DMS53 treated with DMSO at 0.1 percent for 48 hours (cell line): Measurements from ENCODE around the gene DTHD1.

ENCODE experiments used
- DNase-seq: peaks from one replicate; lab custom pipeline; 2025; ENCODE audit not compliant: unreplicated experiment; lab: John Stamatoyannopoulos, UW

The DTHD1 gene

DNA sequence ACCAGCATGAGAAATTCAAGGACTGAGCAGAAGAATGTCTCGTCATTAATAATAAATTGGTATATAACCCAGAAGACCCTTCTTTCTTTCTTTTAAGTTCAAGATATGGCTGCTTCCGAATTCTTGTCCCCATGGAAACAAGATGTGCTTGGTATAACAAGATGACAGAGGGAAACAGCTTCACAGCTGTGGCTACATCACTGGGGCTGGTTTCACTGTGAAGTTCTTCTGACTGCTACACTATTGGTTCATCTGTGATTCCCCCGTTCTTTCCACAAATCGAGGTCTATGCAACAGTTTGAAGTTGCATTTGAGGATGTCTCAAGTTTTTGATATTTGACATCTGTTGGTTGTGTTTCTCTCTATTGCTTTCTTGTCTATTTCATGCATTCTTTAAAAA, 12.3 kb upstream of the DTHD1 start:
- no peak for DNase-seq

DNA sequence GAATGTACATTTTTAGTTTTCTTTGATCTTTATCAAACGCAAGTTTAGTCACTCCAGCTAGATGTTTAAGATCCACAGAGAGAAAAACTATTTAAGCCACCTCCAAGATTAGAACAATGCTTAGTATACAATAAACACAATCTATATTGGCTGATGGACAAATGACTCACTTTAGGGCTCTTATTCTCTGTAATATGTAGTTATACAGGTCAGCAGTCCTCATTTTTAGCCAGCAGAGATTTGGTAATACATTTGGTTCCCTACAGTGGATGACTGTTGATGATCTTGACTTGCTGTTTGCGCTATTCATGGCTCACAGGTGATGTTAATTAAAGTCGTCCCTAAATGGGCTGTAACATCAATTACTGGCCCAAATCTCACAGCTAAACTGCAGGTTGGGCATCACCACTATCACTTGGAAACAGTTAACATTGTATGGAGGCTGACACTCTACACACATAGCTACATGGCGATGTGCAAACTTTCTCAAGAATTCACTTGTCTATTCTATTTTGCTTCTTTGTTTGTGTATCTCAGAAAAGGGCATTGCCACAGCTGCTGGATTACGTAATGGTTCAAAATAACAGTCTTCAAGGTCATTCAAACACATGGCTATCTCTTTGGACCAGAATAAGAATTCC, 11.8 kb upstream of the DTHD1 start:
- DNase-seq, result no peak

DNA sequence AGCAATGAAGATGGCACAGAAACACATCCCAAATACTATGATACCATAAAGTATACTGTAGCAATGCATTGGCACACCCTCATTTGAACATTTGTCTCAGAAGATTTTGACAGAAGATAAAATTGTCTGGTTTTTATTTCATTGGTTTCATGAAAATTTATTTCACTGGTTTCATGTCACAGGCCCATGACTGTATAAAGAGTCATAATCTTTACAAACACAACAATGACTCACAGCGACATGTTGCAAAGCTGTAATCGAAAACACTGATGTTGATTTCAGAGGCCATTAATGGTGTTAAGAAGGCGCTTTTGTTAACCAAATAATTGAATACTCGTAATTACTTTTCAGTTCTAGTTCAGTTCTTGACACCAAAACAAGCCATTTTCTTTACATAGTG, 8.1 kb upstream of the DTHD1 start:
- no peak for DNase-seq

GRCh38 chr4:36274158-36274557, 7.3 kb upstream of the DTHD1 start:
- no peak for DNase-seq

- DNase-seq, result no peak
These were observed 3.9 kb upstream of the DTHD1 start for GRCh38 chr4:36277533-36277932.

- no peak for DNase-seq
These were observed 2.6 kb upstream of the DTHD1 start for GRCh38 chr4:36278789-36279188.

GRCh38 chr4:36280555-36280954, 861 bp upstream of the DTHD1 start:
- no peak for DNase-seq

DNA sequence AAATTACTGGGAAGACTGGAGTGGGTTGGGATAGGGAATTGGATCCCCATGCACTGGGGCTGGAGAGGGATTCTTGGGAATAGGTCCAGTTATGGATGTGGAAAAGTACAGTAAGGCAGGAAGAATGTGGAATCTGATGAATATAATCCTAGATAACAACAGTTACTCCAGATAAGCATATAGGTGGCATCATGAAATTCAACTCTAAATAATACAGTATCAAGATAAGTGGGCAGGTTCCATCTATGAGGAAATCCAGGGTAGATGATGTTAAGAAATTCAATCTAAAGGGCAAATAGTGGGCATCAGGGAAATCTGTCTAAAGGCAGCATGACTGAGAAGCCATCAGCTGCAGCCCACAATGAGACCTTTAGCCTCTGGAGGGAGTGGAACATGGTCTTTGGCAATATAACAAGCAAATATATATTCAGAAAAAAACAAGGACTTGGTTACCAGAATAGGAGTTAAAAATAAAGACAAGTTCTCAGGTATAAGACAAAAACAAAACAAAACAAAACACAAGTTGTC, 1.2 kb downstream of the DTHD1 start:
- DNase-seq, result no peak

DNA sequence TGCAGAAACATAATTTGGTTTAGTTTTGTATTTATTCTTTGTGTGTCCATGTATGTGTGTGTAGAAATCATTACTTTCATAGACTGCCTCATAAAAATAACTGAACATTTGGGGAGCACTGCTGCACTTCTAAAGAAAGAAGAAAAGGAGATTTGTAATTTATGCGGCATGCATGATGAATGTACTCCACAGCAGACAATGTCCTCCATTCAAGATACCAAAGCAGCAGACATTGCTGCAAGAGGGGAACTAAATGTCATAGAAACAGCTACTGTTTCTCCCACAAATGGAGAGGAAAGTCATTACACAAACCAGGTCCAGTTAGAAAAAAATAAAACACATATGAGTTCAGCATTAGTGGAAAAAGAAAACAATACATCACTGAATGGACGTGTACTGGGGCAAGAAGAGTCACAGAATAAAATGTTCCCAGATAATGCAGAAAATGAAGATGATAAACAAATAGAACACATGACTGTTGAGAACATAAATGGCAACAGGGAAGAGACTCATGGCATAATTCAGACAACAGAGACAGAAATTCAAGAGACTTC, 2.6 kb downstream of the DTHD1 start:
- no peak for DNase-seq

GRCh38 chr4:36285784-36286480, 4.5 kb downstream of the DTHD1 start:
- DNase-seq, result peak; percentile 29

GRCh38 chr4:36286481-36286871, 5.1 kb downstream of the DTHD1 start:
- DNase-seq, result no peak

- no peak for DNase-seq
These were observed 7.5 kb downstream of the DTHD1 start for GRCh38 chr4:36288731-36289426.

- DNase-seq, result no peak
These were observed 9.2 kb downstream of the DTHD1 start for GRCh38 chr4:36290641-36291040.

- no peak for DNase-seq
These were observed 11.3 kb downstream of the DTHD1 start for GRCh38 chr4:36292556-36293188.

GRCh38 chr4:36301127-36301526, 19.7 kb downstream of the DTHD1 start:
- DNase-seq, result no peak

GRCh38 chr4:36303426-36304137, 22.2 kb downstream of the DTHD1 start:
- no peak for DNase-seq

- DNase-seq, result no peak
These were observed 22.8 kb downstream of the DTHD1 start for GRCh38 chr4:36304138-36304681.

- no peak for DNase-seq
These were observed 26.7 kb downstream of the DTHD1 start for GRCh38 chr4:36308150-36308549.

DNA sequence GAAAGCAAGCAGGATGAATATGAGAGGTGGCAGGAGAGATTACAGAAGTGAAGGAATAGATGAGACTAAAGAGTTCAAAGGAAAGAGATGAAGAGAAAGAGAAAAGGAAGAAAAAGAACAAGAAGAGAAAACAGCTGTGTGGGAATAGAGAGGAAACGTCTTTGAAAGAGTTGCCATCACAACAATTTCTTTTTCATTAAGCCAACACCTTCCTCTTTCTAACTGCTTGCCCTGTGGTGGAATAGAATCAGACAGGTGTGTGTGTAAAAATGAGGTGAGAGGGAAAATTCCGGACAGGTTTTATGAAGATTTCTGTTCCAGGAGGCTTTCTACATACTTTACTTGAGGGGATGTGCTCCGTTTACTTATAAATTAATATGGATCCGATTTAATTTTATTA, 28.8 kb downstream of the DTHD1 start:
- DNase-seq, result no peak

DNA sequence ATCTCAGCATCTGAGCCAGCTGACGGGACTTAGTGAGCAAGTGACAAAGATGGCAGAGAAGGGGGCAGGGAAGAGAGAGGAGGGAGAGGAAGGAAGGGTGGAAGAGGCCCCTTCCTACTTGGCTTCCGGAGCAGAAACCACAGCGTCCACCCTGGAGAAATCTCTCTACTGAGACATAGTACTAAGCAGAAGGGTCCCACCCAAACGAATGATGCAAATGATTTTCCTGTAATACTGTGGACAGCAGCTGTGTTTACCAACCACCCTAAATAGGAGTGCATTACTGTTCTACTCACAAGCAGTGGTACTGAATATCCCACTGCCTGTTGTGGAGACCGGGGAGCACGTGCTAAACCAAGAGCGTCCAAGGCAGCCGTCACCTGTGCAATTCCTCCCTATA, 29.4 kb downstream of the DTHD1 start:
- no peak for DNase-seq
